Stimulated activated CD4-positive, alpha-beta T cell treated with anti-CD3 and anti-CD28 coated beads, Interleukin-2, amount 100 ng/mL, for 4 hours (primary cell): Measurements from ENCODE around the gene FBXO17.
A peak's percentile ranks its signal among the peaks of the same experiment; 100 is the strongest.

Source experiments
- DNase-seq: peaks from one replicate; pipeline ENCODE4 v3.0.0-alpha.2; 2020; ENCODE audit warnings: low read depth

FBXO17 gene

GRCh38 chr19:38917516-38917915, 58.0 kb downstream of the FBXO17 start:
- no peak for DNase-seq

GRCh38 chr19:38915329-38916321, 59.9 kb downstream of the FBXO17 start:
- DNase-seq = no peak

DNA sequence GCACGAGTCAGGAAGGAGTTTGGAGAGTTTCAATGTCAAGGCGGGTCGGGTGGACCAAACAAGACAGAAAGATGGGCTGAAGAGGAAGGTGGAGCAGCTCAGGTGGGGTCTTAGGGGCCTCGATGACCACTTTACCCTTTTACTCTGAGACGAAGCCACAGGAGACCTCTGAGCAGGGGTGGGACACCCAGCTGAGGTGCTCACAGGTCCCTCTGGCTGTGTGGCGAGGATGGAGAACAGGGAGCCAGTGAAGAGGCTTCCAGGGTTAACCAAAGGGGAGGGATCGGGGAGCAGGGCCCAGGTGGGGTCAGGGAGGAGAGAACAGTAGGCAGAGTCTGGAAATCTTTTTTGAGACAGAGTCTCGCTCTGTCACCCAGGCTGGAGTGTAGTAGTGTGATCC, 61.6 kb downstream of the FBXO17 start:
- DNase-seq = no peak

GRCh38 chr19:38912600-38913514, 62.7 kb downstream of the FBXO17 start:
- DNase-seq = no peak

DNA sequence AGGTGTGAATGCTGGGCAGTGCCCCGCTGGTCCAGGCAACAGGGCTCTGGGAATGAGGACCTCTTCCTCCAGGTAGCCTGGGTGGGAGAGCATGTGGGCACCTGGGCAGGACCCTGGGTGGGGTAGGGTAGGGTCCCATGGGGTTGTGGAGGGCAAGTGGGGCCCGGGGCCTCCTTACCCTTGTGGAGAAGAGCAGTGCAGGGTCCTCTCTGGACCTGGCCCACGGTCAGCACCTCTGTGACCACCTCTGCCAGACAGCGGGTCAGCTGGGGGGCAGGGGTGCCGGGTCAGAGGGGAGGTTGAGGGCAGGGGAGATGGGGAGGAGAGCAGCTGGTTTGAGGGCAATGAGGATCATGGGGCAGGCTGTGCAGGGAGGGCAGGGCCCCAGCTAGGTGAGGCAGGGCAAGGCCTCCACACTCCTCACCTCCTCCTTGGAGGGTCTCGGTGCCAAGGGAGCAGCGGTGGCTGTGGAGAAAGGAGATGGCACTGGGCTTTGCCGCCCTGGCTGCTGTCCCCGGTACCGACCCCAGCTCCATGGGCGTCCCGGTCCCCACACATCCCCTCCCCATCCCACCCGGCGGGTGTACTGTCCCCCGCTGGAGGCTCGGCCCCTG, 64.0 kb downstream of the FBXO17 start:
- no peak for DNase-seq

DNA sequence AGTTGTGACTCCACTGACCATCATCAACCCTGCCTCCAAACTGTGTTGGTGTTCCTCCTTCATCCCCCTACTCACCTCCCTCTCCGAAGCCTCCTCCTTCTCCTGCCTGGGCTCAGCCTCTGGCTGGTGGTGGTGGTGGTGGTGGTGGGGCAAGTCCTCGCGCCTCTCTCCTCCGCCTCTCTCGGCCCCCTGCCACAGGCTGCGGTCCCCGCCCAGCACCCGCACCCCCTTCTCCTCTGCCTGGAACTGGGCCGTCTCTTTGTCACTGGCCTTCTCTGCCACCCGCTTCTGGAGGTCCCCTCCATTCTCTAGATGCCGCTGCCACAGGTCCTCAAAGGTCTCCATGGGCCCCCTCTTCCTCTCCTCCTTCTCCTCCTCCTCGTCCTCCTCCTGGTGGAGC, 65.1 kb downstream of the FBXO17 start:
- DNase-seq = no peak

GRCh38 chr19:38908911-38909310, 66.6 kb downstream of the FBXO17 start:
- DNase-seq = no peak

DNA sequence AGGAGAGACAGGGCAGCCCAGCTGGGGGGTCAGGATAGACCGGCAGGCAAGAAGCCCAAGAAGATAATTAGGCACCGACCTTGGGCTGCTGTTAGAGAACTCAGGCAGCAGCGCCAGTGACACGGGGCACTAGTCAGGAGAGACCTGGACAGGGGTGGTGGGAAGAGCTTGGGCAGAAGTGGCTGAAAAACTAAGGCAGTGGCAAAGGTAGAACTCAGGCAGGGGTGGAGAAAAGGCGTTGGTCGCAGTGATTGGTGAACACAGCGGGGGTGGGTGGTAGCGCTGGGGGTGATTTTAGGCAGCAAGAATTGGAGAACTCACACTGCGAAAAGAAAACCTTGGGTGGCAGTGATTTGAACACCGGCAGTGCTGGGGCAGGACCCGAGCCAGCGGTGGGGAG, 67.9 kb downstream of the FBXO17 start:
- DNase-seq = no peak

DNA sequence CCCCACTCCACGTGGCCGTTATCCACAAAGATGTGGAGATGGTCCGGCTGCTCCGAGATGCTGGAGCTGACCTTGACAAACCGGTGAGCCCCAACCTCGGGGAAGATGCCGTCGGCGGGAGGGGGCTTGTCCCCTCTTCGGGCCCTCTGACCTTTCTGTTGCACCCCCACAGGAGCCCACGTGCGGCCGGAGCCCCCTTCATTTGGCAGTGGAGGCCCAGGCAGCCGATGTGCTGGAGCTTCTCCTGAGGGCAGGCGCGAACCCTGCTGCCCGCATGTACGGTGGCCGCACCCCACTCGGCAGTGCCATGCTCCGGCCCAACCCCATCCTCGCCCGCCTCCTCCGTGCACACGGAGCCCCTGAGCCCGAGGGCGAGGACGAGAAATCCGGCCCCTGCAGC, 68.3 kb downstream of the FBXO17 start:
- no peak for DNase-seq

DNA sequence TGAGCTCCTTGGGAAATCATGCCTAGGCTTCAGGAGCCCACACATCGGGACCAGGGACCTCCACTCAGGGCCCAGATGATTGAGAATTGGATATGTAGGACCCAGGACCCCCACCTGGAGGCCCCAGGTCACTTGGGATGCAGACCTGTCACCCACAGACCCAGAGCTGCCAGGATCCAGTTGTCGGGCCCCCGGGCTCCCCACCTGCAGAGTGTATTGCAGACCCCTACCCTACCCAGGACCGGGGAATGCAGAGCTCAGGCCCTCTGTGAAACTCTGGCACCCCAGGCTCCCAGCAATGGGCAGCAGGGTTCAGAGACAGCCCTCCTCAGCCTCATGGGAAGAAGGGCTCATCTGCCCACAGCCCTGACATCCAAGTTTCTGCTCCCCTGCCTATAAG, 69.9 kb downstream of the FBXO17 start:
- no peak for DNase-seq

GRCh38 chr19:38904581-38905539, 70.7 kb downstream of the FBXO17 start:
- DNase-seq = no peak

GRCh38 chr19:38901683-38902082, 73.9 kb downstream of the FBXO17 start:
- DNase-seq = no peak

GRCh38 chr19:38900743-38901190, 74.8 kb downstream of the FBXO17 start:
- no peak for DNase-seq

DNA sequence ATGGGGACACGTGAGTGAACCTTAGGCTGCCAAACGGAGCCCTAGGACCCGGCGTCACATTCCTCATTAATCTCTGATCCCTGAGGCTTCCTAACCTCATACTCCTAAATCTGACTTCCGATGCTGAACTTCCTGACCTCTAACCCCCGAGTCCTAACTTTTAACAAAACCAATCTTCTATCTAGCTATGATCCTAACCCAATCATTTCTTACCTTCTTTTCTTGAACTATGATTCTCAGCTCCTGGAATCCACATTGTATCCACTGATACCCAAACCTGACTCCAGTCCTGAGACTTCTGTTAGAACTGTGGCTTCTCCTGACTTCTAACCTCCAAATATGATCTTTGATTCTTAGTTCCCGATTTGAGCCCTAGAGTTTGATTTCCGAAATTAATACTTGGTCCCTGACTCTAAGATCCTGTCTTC, 75.3 kb downstream of the FBXO17 start:
- no peak for DNase-seq

GRCh38 chr19:38899447-38900201, 75.9 kb downstream of the FBXO17 start, which contains the start of the genes NFKBIB and SIRT2:
NFKBIB (plus strand) TSS chr19:38899969; CDS start chr19:38900033, 64 bp downstream.
SIRT2 (minus strand) TSS chr19:38899618; CDS start chr19:38899521, 97 bp downstream.
- peak; percentile 99 for DNase-seq

DNA sequence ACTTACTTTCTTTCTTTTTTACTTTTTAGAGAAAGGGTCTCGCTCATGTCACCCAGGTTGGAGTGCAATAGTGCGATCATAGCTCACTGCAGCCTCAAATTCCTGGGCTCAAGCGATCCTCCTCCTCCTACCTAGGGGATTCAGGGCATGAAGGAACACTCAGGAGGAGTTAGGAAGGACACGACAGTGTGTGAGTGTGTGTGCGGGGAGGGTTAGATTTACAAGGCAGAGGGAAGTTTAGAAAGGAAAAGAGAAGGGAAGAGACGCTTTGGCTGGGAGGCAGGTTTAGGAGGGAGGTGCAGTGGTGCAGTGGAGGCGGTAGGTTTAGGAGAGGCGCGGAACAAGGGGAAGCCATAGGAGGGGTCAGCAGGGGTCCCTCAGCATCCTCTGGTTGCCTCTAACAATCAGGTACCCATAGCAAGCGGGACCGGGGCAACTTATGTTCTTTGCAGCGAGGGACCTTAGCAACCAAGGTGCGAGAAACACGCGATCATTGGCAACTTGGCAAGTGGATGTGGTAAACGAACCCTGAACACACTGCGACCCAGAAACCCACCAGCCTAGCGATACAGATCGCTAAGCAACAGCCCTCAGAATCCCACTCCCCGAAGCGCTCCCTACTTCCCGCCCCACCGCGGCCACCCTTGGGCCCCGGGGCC, 76.6 kb downstream of the FBXO17 start:
- no peak for DNase-seq

GRCh38 chr19:38894968-38895367, 80.6 kb downstream of the FBXO17 start:
- no peak for DNase-seq

GRCh38 chr19:38893341-38893771, 82.2 kb downstream of the FBXO17 start:
- no peak for DNase-seq

DNA sequence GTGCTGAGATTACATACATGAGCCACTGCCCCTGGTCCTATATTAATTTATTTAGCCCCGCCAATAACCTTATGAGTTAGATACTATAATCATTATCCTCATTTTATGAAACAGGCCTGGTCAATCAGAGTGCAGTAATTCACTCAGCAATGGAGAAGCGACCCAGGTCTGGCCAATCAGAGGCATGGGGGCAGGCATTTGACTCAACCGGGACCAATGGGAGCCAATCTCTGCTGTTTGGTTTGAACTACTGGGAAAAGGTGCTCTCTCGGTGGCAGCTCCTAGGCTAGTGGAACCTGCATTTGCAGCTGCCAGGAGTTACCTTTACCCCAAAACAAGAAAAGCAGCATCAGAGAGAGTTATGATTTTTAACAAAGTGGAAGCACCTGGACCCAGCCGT, 82.7 kb downstream of the FBXO17 start:
- DNase-seq = no peak
